HL-60 (cell line): ENCODE results near the gene HTATIP2.
"Not testable (repeated sequence)": the region's sequence is repeated elsewhere in the genome, so short reads cannot be mapped to it uniquely, and the experiment has no call there.

Experiments
- DNase-seq, 2 experiments: peaks; one replicate each; pipeline ENCODE4 v3.0.0-alpha.2; 2010 to 2020; ENCODE audit warnings: low read depth in 1 of 2, low spot score in 1 of 2
- H3K27ac ChIP-seq: fragments of 250-450 bp; sonication (Bioruptor Pico); replicated peaks from 2 replicates; pipeline ENCODE4 v1.5.1; 2020; ENCODE audit warnings: mild to moderate bottlenecking, moderate library complexity
- H3K27me3 ChIP-seq: fragments of 250-450 bp; sonication (Bioruptor Pico); 2 replicates; pipeline ENCODE4 v1.5.1; 2021; ENCODE audit warnings: mild to moderate bottlenecking, moderate library complexity; ENCODE audit not compliant: insufficient read depth, poor library complexity, severe bottlenecking
- H3K4me3 ChIP-seq: replicated peaks from 2 replicates; pipeline ENCODE4 v1.5.1; 2011; ENCODE audit warnings: mild to moderate bottlenecking, control low read depth, low read length; ENCODE audit not compliant: insufficient read depth
- GABPA ChIP-seq: IDR thresholded peaks from 2 replicates; pipeline ENCODE4 v1.6.1; 2012; ENCODE audit warnings: low read depth
- POLR2AphosphoS5 ChIP-seq: IDR thresholded peaks from 2 replicates; pipeline ENCODE4 v1.6.1; 2012; ENCODE audit warnings: low read depth
- SPI1 ChIP-seq: IDR thresholded peaks from 2 replicates; pipeline ENCODE4 v1.6.1; 2012; ENCODE audit warnings: low read depth, mild to moderate bottlenecking, borderline replicate concordance
- TF ChIP-seq, protein P1 (sequence below): IDR thresholded peaks from one replicate; pipeline ENCODE4 v1.5.1; 2011; ENCODE audit warnings: low read length, control low read depth, inconsistent platforms; ENCODE audit not compliant: insufficient read depth
- TF ChIP-seq, protein P2 (sequence below): IDR thresholded peaks from 2 replicates; pipeline ENCODE4 v1.6.1; 2012; ENCODE audit warnings: low read depth; ENCODE audit not compliant: insufficient replicate concordance

The HTATIP2 gene

DNA sequence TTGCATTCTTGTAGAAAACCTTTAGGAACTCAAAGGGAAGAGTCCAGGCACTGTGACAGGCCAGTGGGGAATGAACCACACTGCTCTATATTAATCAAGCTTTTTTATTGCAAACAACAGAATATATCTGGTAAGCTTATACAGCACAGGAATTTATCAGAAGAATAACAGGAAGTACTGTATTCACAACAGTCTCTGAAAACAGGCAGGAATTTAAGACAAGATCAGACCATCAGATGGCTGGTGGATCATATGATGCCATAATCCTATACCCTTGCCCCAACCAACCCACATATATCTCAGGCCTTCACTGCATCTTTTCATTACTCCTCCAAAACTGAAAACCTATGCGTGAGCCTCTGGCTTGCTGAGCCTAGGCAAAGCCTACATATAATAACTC, 1.0 kb upstream of the HTATIP2 start:
- TF ChIP-seq POLR2AphosphoS5 (no peak), SPI1 (no peak), GABPA (no peak)
- TF ChIP-seq, protein P1, sequence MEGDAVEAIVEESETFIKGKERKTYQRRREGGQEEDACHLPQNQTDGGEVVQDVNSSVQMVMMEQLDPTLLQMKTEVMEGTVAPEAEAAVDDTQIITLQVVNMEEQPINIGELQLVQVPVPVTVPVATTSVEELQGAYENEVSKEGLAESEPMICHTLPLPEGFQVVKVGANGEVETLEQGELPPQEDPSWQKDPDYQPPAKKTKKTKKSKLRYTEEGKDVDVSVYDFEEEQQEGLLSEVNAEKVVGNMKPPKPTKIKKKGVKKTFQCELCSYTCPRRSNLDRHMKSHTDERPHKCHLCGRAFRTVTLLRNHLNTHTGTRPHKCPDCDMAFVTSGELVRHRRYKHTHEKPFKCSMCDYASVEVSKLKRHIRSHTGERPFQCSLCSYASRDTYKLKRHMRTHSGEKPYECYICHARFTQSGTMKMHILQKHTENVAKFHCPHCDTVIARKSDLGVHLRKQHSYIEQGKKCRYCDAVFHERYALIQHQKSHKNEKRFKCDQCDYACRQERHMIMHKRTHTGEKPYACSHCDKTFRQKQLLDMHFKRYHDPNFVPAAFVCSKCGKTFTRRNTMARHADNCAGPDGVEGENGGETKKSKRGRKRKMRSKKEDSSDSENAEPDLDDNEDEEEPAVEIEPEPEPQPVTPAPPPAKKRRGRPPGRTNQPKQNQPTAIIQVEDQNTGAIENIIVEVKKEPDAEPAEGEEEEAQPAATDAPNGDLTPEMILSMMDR: no peak
- TF ChIP-seq, protein P2, sequence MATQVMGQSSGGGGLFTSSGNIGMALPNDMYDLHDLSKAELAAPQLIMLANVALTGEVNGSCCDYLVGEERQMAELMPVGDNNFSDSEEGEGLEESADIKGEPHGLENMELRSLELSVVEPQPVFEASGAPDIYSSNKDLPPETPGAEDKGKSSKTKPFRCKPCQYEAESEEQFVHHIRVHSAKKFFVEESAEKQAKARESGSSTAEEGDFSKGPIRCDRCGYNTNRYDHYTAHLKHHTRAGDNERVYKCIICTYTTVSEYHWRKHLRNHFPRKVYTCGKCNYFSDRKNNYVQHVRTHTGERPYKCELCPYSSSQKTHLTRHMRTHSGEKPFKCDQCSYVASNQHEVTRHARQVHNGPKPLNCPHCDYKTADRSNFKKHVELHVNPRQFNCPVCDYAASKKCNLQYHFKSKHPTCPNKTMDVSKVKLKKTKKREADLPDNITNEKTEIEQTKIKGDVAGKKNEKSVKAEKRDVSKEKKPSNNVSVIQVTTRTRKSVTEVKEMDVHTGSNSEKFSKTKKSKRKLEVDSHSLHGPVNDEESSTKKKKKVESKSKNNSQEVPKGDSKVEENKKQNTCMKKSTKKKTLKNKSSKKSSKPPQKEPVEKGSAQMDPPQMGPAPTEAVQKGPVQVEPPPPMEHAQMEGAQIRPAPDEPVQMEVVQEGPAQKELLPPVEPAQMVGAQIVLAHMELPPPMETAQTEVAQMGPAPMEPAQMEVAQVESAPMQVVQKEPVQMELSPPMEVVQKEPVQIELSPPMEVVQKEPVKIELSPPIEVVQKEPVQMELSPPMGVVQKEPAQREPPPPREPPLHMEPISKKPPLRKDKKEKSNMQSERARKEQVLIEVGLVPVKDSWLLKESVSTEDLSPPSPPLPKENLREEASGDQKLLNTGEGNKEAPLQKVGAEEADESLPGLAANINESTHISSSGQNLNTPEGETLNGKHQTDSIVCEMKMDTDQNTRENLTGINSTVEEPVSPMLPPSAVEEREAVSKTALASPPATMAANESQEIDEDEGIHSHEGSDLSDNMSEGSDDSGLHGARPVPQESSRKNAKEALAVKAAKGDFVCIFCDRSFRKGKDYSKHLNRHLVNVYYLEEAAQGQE: no peak
- H3K27me3 ChIP-seq: no peaks in the 10 kb centered on the region
- DNase-seq: no peak
- no peak overlapping the region for H3K4me3 ChIP-seq
- no peak overlapping the region for H3K27ac ChIP-seq

GRCh38 chr11:20363149-20363499, 390 bp upstream of the HTATIP2 start:
- DNase-seq: no peak
- no peak for TF ChIP-seq POLR2AphosphoS5
- TF ChIP-seq SPI1: no peak
- TF ChIP-seq GABPA: no peak
- TF ChIP-seq, protein P2: no peak
- TF ChIP-seq, protein P1: no peak
- Histone ChIP-seq H3K4me3 (peak overlapping the region; percentile 66), H3K27ac (no peak overlapping the region), H3K27me3 (no peaks in the 10 kb centered on the region)

DNA sequence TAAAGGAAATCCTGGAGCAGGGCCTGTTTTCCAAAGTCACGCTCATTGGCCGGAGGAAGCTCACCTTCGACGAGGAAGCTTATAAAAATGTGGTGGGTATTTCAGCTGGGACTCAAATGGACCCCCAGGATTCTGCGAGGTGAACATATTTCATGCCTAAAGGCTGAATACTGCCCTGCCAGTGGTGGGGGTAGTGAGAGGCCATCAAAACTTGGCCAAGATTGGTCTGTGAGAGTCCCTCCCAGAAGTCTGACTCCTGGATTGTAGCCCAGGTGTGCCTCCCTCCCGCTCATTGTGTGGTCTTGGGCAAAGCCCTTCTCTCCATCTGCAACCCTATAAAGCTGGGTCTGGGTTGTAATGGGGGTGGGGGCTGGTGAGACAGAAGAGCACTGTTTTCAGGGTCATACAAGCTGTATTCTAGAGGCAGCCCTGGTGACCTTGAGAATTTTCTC, 853 bp downstream of the HTATIP2 start:
- Histone ChIP-seq H3K27me3 (no peaks in the 10 kb centered on the region), H3K27ac (no peak overlapping the region; the same call in 1 of the 2 replicates), H3K4me3 (peak overlapping the region; percentile 66)
- TF ChIP-seq SPI1: no peak
- TF ChIP-seq, protein P2: no peak
- no peak for TF ChIP-seq POLR2AphosphoS5
- TF ChIP-seq, protein P1: no peak
- no peak for TF ChIP-seq GABPA
- DNase-seq: no peak

DNA sequence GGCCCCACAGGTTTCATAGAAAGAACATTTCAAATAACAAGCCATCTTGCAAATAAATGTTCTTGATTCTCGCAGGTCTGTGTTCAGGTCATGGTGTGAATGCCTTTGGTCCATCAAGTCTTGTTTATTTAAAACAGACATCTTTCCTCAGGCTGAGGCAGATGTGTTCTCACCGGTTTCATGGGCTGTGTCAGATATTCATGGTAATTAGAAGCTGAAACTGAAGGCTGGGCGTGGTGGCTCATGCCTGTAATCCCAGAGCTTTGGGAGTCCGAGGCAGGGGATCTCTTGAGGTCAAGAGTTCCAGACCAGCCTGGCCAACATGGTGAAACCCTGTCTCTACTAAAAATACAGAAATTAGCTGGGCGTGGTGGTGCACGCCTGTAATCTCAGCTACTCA, 2.0 kb downstream of the HTATIP2 start:
- DNase-seq, H3K27ac ChIP-seq, H3K27me3 ChIP-seq, H3K4me3 ChIP-seq: not testable (repeated sequence)
